Measurements from ENCODE around the gene C22orf23. TPM values are rescaled to one million over a fixed set of nuclear protein-coding genes. Genes with fewer than 3 reads are reported as not detected.
"Not testable (repeated sequence)": the region's sequence is repeated elsewhere in the genome, so short reads cannot be mapped to it uniquely, and the experiment has no call there.

Gene C22orf23
- total RNA-seq, 1 donor from 2014 or later: 0.54 TPM

DNA sequence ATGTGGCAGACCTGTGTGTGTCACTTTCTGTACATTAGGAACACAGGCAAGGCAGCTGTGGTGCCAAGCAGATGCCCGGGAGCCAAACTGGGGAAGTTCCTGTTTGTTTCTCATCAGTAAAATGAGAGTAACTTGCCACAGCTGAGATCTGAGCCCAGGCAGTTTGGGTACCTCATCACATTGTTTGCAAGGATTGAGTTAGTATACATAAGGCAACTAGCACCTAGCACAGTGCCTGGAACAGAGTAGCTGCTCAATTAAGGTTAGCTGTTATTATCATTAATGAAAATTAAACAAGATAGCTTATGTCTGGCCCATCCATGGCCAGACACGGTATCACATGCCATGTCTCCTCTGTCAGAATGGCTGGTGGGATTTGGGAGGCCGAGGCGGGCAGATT, 23.1 kb upstream of the C22orf23 start:
- Mint-ChIP-seq H3K36me3 (ENCODE audit: low read depth, unreplicated experiment) (peaks cover 12% of the 10 kb centered on the region), H3K9me3 (ENCODE audit: unreplicated experiment) (no peaks in the 10 kb centered on the region), H3K4me3 (ENCODE audit: unreplicated experiment) (no peak overlapping the region), H3K4me1 (ENCODE audit: unreplicated experiment) (no peaks in the 10 kb centered on the region), H3K27ac (ENCODE audit: unreplicated experiment) (no peak overlapping the region), H3K27me3 (ENCODE audit: unreplicated experiment) (peaks cover 4% of the 10 kb centered on the region)
- DNase-seq (ENCODE audit: low spot score): no peak
- TF ChIP-seq, protein P1, sequence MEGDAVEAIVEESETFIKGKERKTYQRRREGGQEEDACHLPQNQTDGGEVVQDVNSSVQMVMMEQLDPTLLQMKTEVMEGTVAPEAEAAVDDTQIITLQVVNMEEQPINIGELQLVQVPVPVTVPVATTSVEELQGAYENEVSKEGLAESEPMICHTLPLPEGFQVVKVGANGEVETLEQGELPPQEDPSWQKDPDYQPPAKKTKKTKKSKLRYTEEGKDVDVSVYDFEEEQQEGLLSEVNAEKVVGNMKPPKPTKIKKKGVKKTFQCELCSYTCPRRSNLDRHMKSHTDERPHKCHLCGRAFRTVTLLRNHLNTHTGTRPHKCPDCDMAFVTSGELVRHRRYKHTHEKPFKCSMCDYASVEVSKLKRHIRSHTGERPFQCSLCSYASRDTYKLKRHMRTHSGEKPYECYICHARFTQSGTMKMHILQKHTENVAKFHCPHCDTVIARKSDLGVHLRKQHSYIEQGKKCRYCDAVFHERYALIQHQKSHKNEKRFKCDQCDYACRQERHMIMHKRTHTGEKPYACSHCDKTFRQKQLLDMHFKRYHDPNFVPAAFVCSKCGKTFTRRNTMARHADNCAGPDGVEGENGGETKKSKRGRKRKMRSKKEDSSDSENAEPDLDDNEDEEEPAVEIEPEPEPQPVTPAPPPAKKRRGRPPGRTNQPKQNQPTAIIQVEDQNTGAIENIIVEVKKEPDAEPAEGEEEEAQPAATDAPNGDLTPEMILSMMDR (IDR thresholded peaks at IDR 0.05; ENCODE audit: unreplicated experiment): no peak

DNA sequence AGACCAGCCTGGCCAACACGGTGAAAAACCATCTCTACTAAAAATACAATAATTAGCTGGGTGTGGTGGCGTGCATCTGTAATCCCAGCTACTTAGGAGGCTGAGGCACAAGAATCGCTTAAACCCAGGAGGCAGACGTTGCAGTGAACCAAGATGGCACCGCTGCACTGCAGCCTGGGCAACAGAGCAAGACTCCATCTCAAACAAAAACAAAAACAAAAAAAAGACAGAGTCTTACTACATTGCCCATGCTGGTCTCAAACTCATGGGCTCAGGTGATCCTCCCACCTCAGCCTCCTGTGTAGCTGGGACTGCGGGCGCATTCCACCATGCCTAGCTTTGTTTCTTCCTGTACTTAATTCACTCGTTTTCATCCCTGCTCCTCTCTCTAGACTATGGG, 22.6 kb upstream of the C22orf23 start:
- not testable (repeated sequence) for H3K9me3 Mint-ChIP-seq (ENCODE audit: unreplicated experiment); H3K4me3 Mint-ChIP-seq (ENCODE audit: unreplicated experiment); H3K4me1 Mint-ChIP-seq (ENCODE audit: unreplicated experiment); H3K27me3 Mint-ChIP-seq (ENCODE audit: unreplicated experiment); DNase-seq (ENCODE audit: low spot score); H3K27ac Mint-ChIP-seq (ENCODE audit: unreplicated experiment)
- peaks cover 12% of the 10 kb centered on the region for H3K36me3 Mint-ChIP-seq (ENCODE audit: low read depth, unreplicated experiment)

DNA sequence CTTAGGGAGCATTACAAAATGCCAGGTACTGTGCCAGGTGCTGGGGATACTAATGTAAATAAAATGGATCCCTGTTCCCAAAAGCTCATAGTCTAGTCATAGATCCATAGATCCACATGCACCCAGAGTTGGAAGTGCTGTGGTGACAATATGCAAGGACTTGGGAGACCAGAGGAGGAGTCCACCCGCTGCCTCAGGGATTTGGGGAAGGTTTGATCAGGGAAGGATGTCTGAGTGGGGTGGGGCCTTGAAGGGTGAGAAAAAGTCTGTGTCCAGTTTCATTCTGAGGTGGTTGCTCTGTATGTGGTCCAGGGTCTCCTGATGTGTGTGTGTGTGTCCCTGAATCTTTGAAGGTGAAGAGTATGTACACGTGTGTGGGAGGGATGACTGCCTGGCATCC, 21.8 kb upstream of the C22orf23 start:
- DNase-seq (ENCODE audit: low spot score): no peak
- Mint-ChIP-seq H3K27me3 (ENCODE audit: unreplicated experiment) (peaks cover 6% of the 10 kb centered on the region), H3K9me3 (ENCODE audit: unreplicated experiment) (no peaks in the 10 kb centered on the region), H3K27ac (ENCODE audit: unreplicated experiment) (no peak overlapping the region), H3K4me1 (ENCODE audit: unreplicated experiment) (no peaks in the 10 kb centered on the region), H3K36me3 (ENCODE audit: low read depth, unreplicated experiment) (peaks cover 12% of the 10 kb centered on the region), H3K4me3 (ENCODE audit: unreplicated experiment) (no peak overlapping the region)
- TF ChIP-seq, protein P1 (IDR thresholded peaks at IDR 0.05; ENCODE audit: unreplicated experiment): no peak

DNA sequence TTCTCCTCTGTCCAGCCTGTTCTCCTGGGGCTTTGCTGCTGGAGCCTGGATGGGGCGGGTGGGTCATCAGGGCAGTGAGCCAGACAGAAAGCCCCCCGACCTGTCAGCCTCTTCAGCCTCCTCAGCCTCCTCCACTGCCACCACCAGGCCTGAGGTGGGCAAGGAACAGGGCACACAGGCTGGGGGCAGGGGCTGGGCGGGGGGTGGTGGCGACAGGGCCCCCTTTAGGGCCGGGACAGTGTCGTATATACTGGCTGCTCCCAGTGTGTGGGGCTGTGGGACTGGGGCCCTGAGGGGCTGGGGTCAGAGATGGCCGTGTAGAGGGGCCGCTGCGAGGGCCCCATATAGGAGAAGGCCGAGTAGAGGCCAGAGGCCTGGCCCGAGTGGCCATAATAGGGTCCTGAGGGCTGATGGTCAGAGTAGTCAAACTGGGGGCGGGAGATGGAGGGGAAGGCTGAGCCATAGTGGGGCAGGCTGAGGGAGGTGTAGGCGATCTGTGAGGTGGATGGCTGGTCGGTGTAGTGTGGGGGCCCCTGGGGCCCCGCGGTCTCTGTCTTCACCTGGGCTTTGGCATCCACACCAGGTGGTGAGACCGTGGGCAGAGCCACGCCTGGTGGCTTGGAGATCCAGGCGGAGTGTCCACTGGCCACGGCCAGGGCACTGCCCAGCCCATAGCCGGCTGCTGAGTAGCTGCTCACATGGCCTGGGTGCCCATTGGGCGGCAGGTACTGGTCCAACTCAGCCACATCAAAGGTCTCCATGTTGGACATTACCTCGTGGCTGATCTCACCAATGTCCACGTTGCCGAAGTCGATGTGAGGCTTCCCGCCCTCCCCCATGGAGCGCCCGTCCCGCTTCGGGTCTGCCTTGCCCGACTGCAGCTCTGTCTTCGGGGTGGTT, 20.1 kb upstream of the C22orf23 start:
- peaks cover 6% of the 10 kb centered on the region for H3K27me3 Mint-ChIP-seq (ENCODE audit: unreplicated experiment)
- TF ChIP-seq, protein P1 (IDR thresholded peaks at IDR 0.05; ENCODE audit: unreplicated experiment): no peak
- H3K4me3 Mint-ChIP-seq (ENCODE audit: unreplicated experiment): no peak overlapping the region
- no peak overlapping the region for H3K27ac Mint-ChIP-seq (ENCODE audit: unreplicated experiment)
- H3K4me1 Mint-ChIP-seq (ENCODE audit: unreplicated experiment): peaks cover 2% of the 10 kb centered on the region
- H3K9me3 Mint-ChIP-seq (ENCODE audit: unreplicated experiment): no peaks in the 10 kb centered on the region
- peaks cover 18% of the 10 kb centered on the region for H3K36me3 Mint-ChIP-seq (ENCODE audit: low read depth, unreplicated experiment)
- DNase-seq (ENCODE audit: low spot score): no peak

DNA sequence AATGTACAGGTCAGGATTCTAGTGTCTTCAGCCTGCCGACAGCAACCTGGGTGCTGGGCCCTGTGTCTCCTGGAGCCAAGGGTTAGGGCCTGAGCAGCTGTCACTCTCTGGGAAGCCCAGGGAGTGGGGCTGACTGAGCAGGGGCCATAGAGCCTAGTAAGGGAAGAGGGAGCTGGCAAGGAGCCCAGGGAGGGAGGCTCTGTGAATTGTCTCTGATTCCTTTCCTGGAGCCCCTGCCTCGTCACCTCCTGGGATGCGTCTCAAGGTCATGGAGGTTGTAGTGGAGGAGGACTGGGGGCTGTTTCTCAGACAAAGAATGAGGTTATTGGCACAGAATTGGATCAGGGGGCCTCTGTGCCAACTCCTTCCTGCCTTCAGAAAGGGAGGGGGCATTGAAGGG, 19.1 kb upstream of the C22orf23 start:
- H3K9me3 Mint-ChIP-seq (ENCODE audit: unreplicated experiment): no peaks in the 10 kb centered on the region
- no peak for DNase-seq (ENCODE audit: low spot score)
- H3K4me3 Mint-ChIP-seq (ENCODE audit: unreplicated experiment): no peak overlapping the region
- peaks cover 21% of the 10 kb centered on the region for H3K36me3 Mint-ChIP-seq (ENCODE audit: low read depth, unreplicated experiment)
- H3K27me3 Mint-ChIP-seq (ENCODE audit: unreplicated experiment): peaks cover 9% of the 10 kb centered on the region
- peaks cover 10% of the 10 kb centered on the region for H3K4me1 Mint-ChIP-seq (ENCODE audit: unreplicated experiment)
- TF ChIP-seq, protein P1 (IDR thresholded peaks at IDR 0.05; ENCODE audit: unreplicated experiment): no peak
- H3K27ac Mint-ChIP-seq (ENCODE audit: unreplicated experiment): no peak overlapping the region
